GM13977 (cell line): ENCODE data around the gene RASSF3.

Experiments
- DNase-seq: peaks from one replicate; pipeline ENCODE4 v3.0.0; 2012; ENCODE audit warnings: low spot score
- in situ Hi-C: fragments of 300-500 bp; cut with MboI; formaldehyde crosslinking; loops from one replicate; pipeline ENCODE4 v1.12.0; 2022; ENCODE audit warnings: low sequenced_read_pairs, low pct_unique_long_range_greater_than_20kb, mixed read lengths, inconsistent platforms; ENCODE audit not compliant: unreplicated experiment
- TF ChIP-seq, protein P1 (sequence below): IDR thresholded peaks from 2 replicates; pipeline ENCODE4 v1.5.1; 2012; ENCODE audit warnings: mild to moderate bottlenecking, control low read depth; ENCODE audit not compliant: insufficient read depth; ENCODE audit errors: extremely low read depth, missing control alignments

RASSF3 gene

DNA sequence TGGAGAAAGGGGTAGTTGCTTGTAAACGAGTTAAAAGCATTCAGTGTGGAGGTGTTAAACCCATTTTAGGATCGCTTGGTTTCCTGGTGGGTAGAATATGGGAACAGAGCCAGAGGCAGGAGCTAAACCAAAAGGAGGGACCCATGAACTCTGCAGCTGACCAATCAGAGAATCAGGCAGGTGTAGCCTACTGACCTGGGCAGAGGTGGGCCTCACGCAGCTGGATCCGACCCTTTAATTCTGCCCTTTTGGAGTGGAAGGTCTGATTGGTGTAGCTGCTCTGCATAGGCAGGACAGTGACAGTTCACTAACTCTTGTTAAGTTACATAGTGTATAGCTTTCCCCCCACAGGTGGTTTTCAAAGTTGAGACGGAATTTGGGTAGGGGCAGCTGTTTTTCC lies 85.3 kb downstream of the RASSF3 start:
- in situ Hi-C loops = no loop called here
- no peak for DNase-seq
- TF ChIP-seq, protein P1, sequence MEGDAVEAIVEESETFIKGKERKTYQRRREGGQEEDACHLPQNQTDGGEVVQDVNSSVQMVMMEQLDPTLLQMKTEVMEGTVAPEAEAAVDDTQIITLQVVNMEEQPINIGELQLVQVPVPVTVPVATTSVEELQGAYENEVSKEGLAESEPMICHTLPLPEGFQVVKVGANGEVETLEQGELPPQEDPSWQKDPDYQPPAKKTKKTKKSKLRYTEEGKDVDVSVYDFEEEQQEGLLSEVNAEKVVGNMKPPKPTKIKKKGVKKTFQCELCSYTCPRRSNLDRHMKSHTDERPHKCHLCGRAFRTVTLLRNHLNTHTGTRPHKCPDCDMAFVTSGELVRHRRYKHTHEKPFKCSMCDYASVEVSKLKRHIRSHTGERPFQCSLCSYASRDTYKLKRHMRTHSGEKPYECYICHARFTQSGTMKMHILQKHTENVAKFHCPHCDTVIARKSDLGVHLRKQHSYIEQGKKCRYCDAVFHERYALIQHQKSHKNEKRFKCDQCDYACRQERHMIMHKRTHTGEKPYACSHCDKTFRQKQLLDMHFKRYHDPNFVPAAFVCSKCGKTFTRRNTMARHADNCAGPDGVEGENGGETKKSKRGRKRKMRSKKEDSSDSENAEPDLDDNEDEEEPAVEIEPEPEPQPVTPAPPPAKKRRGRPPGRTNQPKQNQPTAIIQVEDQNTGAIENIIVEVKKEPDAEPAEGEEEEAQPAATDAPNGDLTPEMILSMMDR = no peak

DNA sequence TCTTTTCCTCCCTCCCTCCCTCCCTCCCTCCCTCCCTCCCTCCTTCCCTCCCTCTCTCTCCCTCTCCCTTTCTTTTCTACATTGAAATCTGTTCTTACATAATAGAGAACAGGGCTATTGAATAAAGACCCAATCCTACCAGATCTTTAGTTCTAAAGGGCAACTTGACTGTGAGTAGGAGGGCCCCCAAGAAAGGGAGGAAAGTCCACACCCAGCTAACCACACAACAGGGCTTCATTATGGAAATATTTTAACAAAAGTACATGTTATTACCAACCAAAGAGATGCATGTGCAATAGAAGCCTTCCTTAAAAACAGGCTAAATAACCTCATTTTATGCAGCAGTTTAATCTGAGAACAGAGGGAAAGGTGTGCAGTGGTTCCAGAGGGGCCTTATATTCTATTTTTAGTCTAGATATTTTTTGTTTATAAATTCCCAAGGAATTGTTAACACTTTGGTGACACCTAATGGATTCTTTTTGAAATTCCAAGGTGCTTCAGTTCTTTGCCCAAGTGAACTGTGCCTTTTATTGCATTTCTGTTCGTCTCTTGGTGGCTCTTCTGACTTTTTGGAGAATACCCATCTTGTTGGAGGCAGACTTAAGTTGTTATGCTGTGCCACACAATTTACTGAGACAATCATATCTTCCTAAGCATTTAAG lies 85.9 kb downstream of the RASSF3 start:
- in situ Hi-C loops = no loop called here
- DNase-seq = no peak
- TF ChIP-seq, protein P1 = no peak

- no peak for DNase-seq
- in situ Hi-C loops = loop anchor here (5.0 kb wide), 1 partner anchor 152 kb away; no protein-coding TSS in a partner anchor
- TF ChIP-seq, protein P1 = no peak
These were observed 89.3 kb downstream of the RASSF3 start for GRCh38 chr12:64699504-64700115.

- in situ Hi-C loops = loop anchor here (5.0 kb wide), 1 partner anchor 153 kb away; no protein-coding TSS in a partner anchor
- no peak for DNase-seq
- TF ChIP-seq, protein P1 = no peak
These were observed 90.2 kb downstream of the RASSF3 start for GRCh38 chr12:64700532-64700931.

GRCh38 chr12:64701283-64701682 lies 91.0 kb downstream of the RASSF3 start:
- TF ChIP-seq, protein P1 = no peak

GRCh38 chr12:64706306-64706705 lies 96.0 kb downstream of the RASSF3 start:
- in situ Hi-C loops = no loop called here
- TF ChIP-seq, protein P1 = no peak
- DNase-seq = no peak

More at GRCh38 chr12:64701283-64701682, 91.0 kb downstream of the RASSF3 start:
- in situ Hi-C loops = loop anchor here (5.0 kb wide), 1 partner anchor 154 kb away; no protein-coding TSS in a partner anchor
- no peak for DNase-seq
